ENCODE measurements around the gene TM6SF1.

- TF ChIP-seq POLR2A (IDR thresholded peaks at IDR 0.05) = no peak
- TF ChIP-seq, protein P1, sequence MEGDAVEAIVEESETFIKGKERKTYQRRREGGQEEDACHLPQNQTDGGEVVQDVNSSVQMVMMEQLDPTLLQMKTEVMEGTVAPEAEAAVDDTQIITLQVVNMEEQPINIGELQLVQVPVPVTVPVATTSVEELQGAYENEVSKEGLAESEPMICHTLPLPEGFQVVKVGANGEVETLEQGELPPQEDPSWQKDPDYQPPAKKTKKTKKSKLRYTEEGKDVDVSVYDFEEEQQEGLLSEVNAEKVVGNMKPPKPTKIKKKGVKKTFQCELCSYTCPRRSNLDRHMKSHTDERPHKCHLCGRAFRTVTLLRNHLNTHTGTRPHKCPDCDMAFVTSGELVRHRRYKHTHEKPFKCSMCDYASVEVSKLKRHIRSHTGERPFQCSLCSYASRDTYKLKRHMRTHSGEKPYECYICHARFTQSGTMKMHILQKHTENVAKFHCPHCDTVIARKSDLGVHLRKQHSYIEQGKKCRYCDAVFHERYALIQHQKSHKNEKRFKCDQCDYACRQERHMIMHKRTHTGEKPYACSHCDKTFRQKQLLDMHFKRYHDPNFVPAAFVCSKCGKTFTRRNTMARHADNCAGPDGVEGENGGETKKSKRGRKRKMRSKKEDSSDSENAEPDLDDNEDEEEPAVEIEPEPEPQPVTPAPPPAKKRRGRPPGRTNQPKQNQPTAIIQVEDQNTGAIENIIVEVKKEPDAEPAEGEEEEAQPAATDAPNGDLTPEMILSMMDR (IDR thresholded peaks at IDR 0.05) = no peak
Measured at GRCh38 chr15:83166218-83166617, 58.8 kb downstream of the TM6SF1 start.

Data from upper lobe of left lung (tissue), 4 donors.